Measurements from ENCODE around the gene GGT6. TPM values are rescaled to one million over a fixed set of nuclear protein-coding genes. Genes with fewer than 3 reads are reported as not detected.

GGT6 gene
- total and polyA plus RNA-seq, 2 of the 13 experiments (the other 11 are each of a cell fraction or from before 2014, with no cell fraction given) = 0.16 to 0.80 TPM

GRCh38 chr17:4554997-4555799 is 5.2 kb downstream of the GGT6 start, which contains the start of gene MYBBP1A (continued):
- peak; percentile 58; the same call in 1 of the 2 replicates for TF ChIP-seq ZZZ3 (CRISPR knock-in tag; IDR thresholded peaks at IDR 0.05; ENCODE audit: borderline replicate concordance)
- TF ChIP-seq ZNF350 (CRISPR knock-in tag; IDR thresholded peaks at IDR 0.05; ENCODE audit: borderline replicate concordance, low read depth) = peak; percentile 67; the same call in 1 of the 2 replicates
- peak; percentile 93; the same call in 1 of the 2 replicates for TF ChIP-seq ZNF230 (CRISPR knock-in tag; IDR thresholded peaks at IDR 0.05)
- TF ChIP-seq ZBTB37 (CRISPR knock-in tag; IDR thresholded peaks at IDR 0.05) = peak; percentile 53; the same call in 1 of the 2 replicates
- peak; percentile 64 to 83; a peak in 2 of 4 replicates for TF ChIP-seq KLF16 (CRISPR knock-in tag; IDR thresholded peaks at IDR 0.05)
- peak; percentile 82; the same call in 1 of the 2 replicates for TF ChIP-seq SMAD1 (CRISPR knock-in tag; IDR thresholded peaks at IDR 0.05; ENCODE audit: borderline replicate concordance, low read depth)
- 0 out of 2 replicates have a peak, but pooled peaks have one; percentile 22 for TF ChIP-seq GZF1 (CRISPR knock-in tag; IDR thresholded peaks at IDR 0.05)
- peak; percentile 24; the same call in 1 of the 2 replicates for TF ChIP-seq THRA (CRISPR knock-in tag; IDR thresholded peaks at IDR 0.05; ENCODE audit: borderline replicate concordance)
- TF ChIP-seq TRAFD1 (CRISPR knock-in tag; IDR thresholded peaks at IDR 0.05; ENCODE audit: borderline replicate concordance) = no peak
- no peak for TF ChIP-seq NR2F6 (IDR thresholded peaks at IDR 0.05)
- TF ChIP-seq NR2F6 (CRISPR knock-in tag; IDR thresholded peaks at IDR 0.05) = peak; percentile 65; the same call in 1 of the 2 replicates
- peak; percentile 74 for TF ChIP-seq UBTF (CRISPR knock-in tag; IDR thresholded peaks at IDR 0.05)
- no peak; the same call in 1 of the 2 replicates for TF ChIP-seq ZNF639 (CRISPR knock-in tag; conservative IDR thresholded peaks at IDR 0.05)
- peak; percentile 25; the same call in 1 of the 2 replicates for TF ChIP-seq HBP1 (CRISPR knock-in tag; IDR thresholded peaks at IDR 0.05; ENCODE audit: low read depth)
- peak; percentile 83 for TF ChIP-seq ZBTB2 (CRISPR knock-in tag; IDR thresholded peaks at IDR 0.05; ENCODE audit: low read depth)
